Activated CD4-positive, alpha-beta T cell treated with anti-CD3 and anti-CD28 coated beads for 4 hours (primary cell): ENCODE results near the gene LAMA4.
A peak's percentile ranks its signal among the peaks of the same experiment; 100 is the strongest.

Experiments
- DNase-seq, 2 donors: peaks; one replicate each; pipeline ENCODE4 v3.0.0-alpha.2; 2020

The LAMA4 gene

GRCh38 chr6:112270756-112271155 is 16.4 kb upstream of the LAMA4 start:
- DNase-seq = no peak

- DNase-seq = no peak
Observed at GRCh38 chr6:112269979-112270566, 15.7 kb upstream of the LAMA4 start.

DNA sequence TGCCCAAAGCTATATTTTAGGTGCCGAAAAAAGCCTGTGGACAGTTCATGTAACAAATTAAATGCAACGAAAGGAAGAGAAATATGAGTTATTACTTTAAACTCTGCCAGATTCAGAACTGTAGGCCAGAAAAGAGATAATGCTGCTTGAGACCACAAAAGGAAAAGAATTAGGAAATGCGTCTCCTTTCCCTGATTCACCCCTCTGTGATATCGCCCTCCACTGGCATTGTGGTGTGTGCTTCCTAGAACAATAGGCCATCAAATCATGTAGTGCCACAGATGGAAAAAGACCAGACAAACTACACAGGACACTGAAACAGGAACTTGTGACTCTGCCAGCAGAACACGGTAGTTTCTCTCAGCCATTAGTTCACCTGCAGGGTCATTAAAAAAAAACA is 14.7 kb upstream of the LAMA4 start:
- no peak for DNase-seq

DNA sequence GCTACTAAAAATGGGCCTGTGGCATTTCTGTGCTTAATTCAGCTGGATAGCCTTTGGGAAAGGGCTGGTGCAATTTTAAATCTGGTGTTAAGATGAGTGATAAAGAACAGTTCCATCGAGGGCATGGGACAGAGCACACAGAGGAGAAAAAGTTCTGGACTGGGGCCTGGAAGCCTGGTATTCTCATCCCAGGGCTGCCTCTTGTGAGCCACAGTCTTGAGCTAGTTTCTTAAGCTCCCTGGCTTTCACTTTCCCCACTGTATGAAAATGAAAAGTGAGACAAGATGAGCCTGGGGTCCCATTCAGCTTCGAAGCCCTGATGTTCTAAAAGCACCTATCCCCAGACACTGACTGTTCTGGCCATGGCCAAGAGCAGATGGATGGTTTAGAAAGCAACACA is 14.3 kb upstream of the LAMA4 start:
- DNase-seq = no peak

DNA sequence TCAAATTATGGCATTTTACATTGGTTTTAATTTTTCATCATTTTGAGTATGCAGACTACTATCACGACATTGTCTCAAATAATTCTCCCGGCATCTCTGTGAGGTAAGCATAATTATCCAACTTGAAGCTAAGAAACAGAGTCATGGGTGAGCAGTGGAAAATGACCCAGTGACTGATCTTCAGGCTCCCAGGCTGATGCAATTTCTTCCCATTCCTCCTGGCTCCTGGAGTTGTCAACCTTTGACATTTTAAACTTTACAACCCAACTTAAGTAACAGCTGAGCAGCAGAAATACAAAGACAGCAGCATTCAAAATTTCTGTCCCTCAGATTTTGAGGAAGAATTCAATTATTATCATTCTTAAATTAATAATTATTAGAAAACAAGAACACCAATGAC is 13.7 kb upstream of the LAMA4 start:
- DNase-seq = no peak

DNA sequence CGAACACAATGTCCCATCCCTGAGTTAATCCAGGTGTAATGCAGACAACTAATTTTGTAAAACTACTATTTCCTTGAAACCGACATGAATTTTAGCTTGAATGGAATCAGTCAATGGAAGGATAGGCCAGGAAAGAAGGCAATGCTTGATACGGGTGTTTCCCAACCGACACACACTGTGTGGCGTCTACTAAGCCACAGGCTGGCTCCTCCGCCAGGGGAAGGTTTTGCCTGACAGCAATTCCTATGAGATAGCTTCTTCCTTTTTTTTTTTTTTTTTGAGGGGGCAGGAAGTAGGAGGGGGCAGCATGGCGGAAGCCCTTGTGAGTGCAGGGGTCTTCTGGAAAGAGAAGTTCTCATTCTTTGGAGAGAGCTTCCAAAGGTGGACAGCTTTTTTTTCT is 12.0 kb upstream of the LAMA4 start:
- no peak for DNase-seq

DNA sequence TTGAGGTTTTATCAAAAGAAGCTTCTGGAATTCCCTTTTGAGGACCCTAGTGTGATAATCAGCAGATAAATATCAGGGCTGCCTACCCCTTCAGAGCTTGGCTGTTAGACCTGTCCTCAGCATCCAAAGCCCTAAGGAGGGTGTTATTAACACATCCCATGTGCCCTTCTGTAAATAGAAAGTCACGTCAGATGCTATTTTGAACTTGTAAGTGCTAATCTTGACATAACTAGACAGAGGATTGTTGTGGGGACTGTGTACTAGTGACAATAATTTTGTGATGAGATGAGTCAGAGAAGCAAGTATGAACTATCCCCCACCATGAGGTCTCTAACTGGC is 4.9 kb upstream of the LAMA4 start:
- DNase-seq = no peak

- no peak for DNase-seq
Observed at GRCh38 chr6:112258642-112259336, 4.4 kb upstream of the LAMA4 start.

DNA sequence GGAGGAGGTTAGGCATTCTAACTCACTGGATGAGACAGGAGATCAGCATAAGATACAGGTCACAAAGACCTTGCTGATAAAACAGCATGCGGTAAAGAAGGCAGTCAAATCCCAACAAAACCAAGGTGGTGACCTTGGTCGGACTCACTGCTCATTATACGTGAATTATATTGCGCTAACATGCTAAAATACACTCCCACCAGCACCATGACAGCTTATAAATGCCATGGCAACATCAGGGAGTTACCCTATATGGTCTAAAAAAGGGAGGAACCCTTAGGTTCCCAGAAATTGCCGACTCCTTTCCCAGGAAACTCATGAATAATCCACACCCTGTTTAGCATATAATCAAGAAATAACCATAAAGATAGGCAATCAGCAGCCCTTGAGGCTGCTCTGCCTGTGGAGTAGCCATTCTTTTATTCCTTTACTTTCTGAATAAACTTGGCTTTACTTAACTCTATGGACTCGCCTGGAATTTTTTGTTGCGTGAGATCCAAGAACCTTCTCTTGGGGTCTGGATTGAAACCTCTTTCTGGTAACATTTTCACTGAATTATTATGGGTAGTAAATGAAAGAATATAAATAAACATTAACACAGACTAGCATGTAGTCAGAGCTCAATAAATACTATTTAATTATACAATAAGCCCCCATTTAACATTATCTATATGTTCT is 3.0 kb upstream of the LAMA4 start:
- no peak for DNase-seq

- no peak for DNase-seq
Observed at GRCh38 chr6:112254921-112255320, 554 bp upstream of the LAMA4 start.

GRCh38 chr6:112253498-112253840 is 898 bp downstream of the LAMA4 start:
- no peak for DNase-seq

DNA sequence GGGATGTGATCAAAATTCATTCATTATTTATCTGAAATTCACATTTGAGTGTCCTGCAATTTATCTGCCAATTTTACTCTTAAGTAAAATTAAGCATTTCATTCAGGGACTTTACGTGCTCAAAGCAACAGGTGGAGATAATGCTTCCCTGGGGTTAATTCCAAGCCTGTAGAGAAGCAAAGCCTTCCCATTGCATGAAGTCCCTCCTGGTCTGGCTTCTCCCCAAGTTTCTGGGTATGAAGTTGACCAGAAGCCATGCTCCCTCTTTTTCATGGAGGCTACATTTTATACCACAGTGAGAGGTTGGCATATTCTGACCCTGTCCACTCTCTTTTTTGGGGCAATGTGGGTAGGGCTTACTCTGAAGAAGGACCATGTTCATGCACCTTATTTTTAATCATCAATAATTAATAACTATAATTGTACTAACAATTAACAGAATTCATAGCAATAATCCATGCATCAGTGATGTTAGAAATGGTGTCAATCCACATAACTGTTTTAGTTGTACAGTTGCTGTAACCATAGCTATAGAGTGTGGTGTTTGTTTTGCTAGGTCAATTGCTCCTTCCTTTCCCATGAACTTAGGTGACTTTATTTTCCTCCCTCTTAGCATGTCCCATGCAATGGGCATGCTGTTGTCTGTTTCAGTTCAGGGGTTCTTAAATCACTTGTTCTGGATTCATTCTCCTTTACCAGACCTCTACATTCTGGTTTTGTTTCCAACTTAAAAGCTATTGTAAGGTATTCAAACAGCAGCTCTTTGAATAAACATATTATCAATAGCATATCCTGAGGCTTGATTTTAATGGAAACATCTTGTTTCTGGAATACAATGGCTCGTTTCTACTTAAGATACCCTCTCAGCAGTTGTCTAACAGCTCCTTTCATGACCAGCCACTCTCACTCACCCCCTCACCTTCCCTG is 1.5 kb downstream of the LAMA4 start:
- DNase-seq = no peak

DNA sequence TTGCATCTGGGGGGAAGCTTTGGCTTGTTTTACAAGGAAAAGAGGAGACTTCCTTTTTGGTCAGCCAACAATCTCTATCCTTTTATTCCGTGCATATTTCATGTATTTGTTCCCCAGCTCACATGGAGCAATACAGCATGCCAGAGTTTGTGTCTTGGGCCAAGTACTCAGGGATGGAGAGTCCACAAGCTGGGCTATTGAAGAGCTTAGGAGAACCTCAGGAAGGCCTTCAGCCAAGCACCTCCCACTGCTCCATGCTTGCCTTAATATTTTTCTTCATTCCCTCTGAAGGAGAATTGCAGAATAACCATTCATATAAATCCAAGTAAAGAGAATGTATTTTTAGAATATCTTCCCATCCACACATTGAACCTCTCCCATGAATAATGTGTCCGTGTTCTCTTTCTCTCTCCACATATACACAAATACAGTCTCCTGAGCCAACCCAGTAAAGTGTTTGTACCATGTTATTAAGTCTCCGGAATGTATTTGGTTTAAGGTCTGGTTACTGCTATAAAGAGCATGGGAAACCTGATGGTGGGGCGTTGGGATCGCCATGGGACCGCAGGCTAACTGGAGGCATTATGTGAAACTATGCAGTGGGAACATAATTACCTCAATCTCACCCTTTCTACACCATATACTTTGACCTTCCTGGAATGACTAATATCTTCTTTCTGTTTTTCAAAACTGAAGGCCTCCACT is 3.0 kb downstream of the LAMA4 start:
- DNase-seq = no peak

DNA sequence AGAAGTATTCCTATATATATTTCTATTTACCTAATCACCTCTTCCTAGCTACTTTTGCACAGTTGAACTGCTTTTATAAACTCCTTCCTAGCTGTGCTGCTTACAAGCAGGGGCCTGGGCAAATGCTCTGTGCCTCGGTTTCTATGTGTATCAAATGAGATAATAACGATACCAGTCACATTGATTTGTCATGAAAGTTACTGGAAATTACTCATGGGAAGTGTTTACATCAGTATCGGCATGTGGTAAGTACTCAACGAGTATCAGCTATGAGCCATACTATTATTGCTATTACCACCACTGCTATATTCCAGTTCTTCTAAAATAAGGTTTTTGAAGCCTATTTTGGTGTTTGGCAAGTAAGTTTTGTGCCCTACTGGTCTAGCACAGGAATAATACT is 4.9 kb downstream of the LAMA4 start:
- no peak for DNase-seq

DNA sequence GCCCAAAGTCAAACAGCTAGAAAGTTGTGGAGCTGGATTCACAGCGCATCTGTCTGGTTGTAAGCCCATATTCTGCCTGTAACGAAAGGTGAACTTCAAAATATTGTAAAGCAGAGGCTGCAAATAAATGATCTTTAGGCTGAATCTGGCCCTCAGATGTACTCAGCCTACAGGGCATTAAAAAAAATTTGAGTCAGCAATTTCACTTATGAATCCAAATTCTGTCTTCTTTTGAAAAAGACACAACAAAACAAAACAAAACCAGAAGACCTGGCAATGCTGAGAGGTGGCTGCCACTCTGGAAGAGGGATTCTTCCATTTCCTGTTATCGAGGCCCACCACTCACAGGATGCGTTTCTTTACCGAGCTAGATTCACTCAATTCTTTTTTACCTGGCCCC is 7.1 kb downstream of the LAMA4 start:
- no peak for DNase-seq

DNA sequence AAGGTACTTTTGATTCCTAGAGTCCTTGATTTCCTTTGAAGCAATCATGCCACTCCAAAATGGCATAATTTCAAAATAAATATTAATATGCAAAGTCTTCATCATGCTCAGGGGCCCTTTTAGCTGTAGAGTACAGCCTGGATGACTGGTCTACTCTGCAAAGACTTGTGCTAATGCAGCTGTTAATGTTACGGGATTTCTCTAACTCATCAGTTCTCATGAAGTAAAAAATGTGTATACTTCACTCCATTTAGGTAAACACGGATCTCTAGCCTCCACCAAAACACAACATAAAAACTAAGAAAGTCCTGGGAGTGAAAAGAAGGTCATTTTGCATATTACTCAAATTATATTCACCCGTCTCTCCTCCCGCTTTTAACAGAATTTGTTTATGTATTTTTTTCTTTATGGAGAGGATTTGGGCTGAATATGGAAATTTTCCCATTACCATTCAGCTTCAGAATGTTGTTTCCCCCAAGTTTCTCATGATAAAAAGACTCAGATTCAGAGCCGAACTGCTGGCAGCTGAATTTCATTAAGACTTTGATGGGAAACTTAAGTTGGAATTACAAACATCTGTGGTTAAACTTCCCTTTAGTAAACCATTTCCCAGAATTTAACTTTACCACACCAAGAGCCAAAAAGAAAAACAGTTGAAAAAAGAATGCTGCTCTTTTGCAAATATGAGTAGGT is 8.7 kb downstream of the LAMA4 start:
- DNase-seq = no peak

GRCh38 chr6:112243861-112244827 is 10.2 kb downstream of the LAMA4 start:
- DNase-seq = no peak

- DNase-seq = no peak
Observed at GRCh38 chr6:112241820-112242429, 12.4 kb downstream of the LAMA4 start.

- no peak for DNase-seq
Observed at GRCh38 chr6:112237595-112237994, 16.8 kb downstream of the LAMA4 start.

GRCh38 chr6:112237066-112237465 is 17.3 kb downstream of the LAMA4 start:
- DNase-seq = no peak

DNA sequence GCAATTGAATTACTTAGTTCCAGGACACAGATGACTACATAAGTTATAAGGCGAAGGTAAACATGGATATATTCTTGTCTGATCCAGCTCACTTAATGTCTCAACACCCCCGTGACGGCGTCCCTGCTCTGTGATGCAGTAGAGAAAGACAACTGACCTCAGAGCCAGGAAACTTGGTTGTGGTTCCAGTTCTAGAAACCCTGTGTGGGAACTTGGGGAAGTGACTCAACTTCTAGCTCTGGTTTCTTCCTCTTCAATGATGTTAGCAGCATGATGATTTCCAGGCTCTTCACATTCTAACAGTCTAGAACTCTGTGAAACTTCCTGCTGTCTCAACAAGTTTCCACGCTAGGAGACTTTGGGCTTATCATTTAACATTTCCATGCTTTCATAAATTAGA is 18.4 kb downstream of the LAMA4 start:
- peak in 1 of 2 donors; percentile 13 for DNase-seq
